HepG2 (cell line): ENCODE data around the gene KHNYN. TPM values are rescaled to one million over a fixed set of nuclear protein-coding genes. Genes with fewer than 3 reads are reported as not detected.
A peak's percentile ranks its signal among the peaks of the same experiment; 100 is the strongest.

Experiments used
- ARNT ChIP-seq: fragments of 450-650 bp; IDR thresholded peaks from 2 replicates; pipeline ENCODE4 v1.6.1; 2017
- HMGA1 ChIP-seq: sonication (generic); formaldehyde crosslinking; conservative IDR thresholded peaks from 2 replicates; pipeline ENCODE4 v1.4.0; 2020; ENCODE audit warnings: missing genetic modification reagents
- HNRNPH1 ChIP-seq: fragments of 200-400 bp; formaldehyde crosslinking; optimal IDR thresholded peaks from 2 replicates; pipeline ENCODE3; 2017; ENCODE audit warnings: mild to moderate bottlenecking, low read depth, low read length
- JARID2 ChIP-seq: sonication (generic); formaldehyde crosslinking; IDR thresholded peaks from 2 replicates; pipeline ENCODE4 v1.8.1; 2023; ENCODE audit warnings: missing genetic modification reagents, inconsistent platforms; ENCODE audit not compliant: insufficient replicate concordance
- KDM4B ChIP-seq: sonication (generic); formaldehyde crosslinking; IDR thresholded peaks from 2 replicates; pipeline ENCODE4 v1.4.0; 2020; ENCODE audit warnings: missing genetic modification reagents
- KLF16 ChIP-seq, 2 experiments: sonication (generic) in 1 of 2; formaldehyde crosslinking in 1 of 2; IDR thresholded peaks; 2 replicates each; pipeline versions ENCODE4 v1.6.1 to v1.8.0; 2016 to 2023; ENCODE audit warnings: missing genetic modification reagents in 2 of 2, missing compliant biosample characterization in 1 of 2
- KLF6 ChIP-seq: IDR thresholded peaks from 2 replicates; pipeline ENCODE4 v1.8.0; 2016; ENCODE audit warnings: missing biosample characterization, missing genetic modification reagents
- MIER3 ChIP-seq: IDR thresholded peaks from 2 replicates; pipeline ENCODE4 v1.6.1; 2016; ENCODE audit warnings: missing compliant biosample characterization, borderline replicate concordance
- PCBP1 ChIP-seq: fragments of 200-400 bp; formaldehyde crosslinking; IDR thresholded peaks from 2 replicates; pipeline ENCODE4 v1.6.1; 2017; ENCODE audit warnings: mild to moderate bottlenecking, low read depth, low read length, borderline replicate concordance
- SCMH1 ChIP-seq: sonication (generic); formaldehyde crosslinking; IDR thresholded peaks from 2 replicates; pipeline ENCODE4 v1.9.0; 2021; ENCODE audit warnings: missing genetic modification reagents, mild to moderate bottlenecking, borderline replicate concordance
- SOX6 ChIP-seq, 2 experiments: fragments of 450-650 bp in 1 of 2; sonication (generic) in 1 of 2; formaldehyde crosslinking in 1 of 2; IDR thresholded peaks; 2 replicates each; pipeline versions ENCODE4 v1.4.0 to v1.6.1; 2017 to 2020; ENCODE audit warnings: antibody characterized with exemption in 1 of 2, mild to moderate bottlenecking in 1 of 2, missing genetic modification reagents in 1 of 2
- TAF1 ChIP-seq: sonication (generic); formaldehyde crosslinking; IDR thresholded peaks from 2 replicates; pipeline ENCODE4 v1.4.0; 2020; ENCODE audit warnings: missing genetic modification reagents
- TCF12 ChIP-seq, 2 experiments: fragments of 450-650 bp in 1 of 2; sonication (generic) in 1 of 2; formaldehyde crosslinking in 1 of 2; IDR thresholded peaks; 2 replicates each; pipeline versions ENCODE4 v1.6.1 to v1.8.0; 2017 to 2022; ENCODE audit warnings: antibody characterized with exemption in 1 of 2, mild to moderate bottlenecking in 1 of 2, missing genetic modification reagents in 1 of 2, moderate library complexity in 1 of 2
- TFE3 ChIP-seq: IDR thresholded peaks from 2 replicates; pipeline ENCODE4 v1.6.1; 2016
- YEATS2 ChIP-seq: sonication (generic); formaldehyde crosslinking; IDR thresholded peaks from 2 replicates; pipeline ENCODE4 v1.4.0; 2020; ENCODE audit warnings: missing genetic modification reagents, borderline replicate concordance
- ZC3H4 ChIP-seq: sonication (generic); formaldehyde crosslinking; IDR thresholded peaks from 2 replicates; pipeline ENCODE4 v1.4.0; 2020; ENCODE audit warnings: missing genetic modification reagents, borderline replicate concordance
- ZNF101 ChIP-seq: sonication (generic); formaldehyde crosslinking; IDR thresholded peaks from 2 replicates; pipeline ENCODE4 v1.4.0; 2020; ENCODE audit warnings: mild to moderate bottlenecking, low read depth, missing genetic modification reagents, borderline replicate concordance
- ZNF136 ChIP-seq: sonication (generic); formaldehyde crosslinking; IDR thresholded peaks from 2 replicates; pipeline ENCODE4 v1.8.1; 2022; ENCODE audit warnings: low read depth, mild to moderate bottlenecking, moderate library complexity, missing genetic modification reagents
- ZNF143 ChIP-seq: sonication (generic); formaldehyde crosslinking; IDR thresholded peaks from 2 replicates; pipeline ENCODE4 v1.4.0; 2020; ENCODE audit warnings: missing genetic modification reagents
- ZNF235 ChIP-seq: sonication (generic); formaldehyde crosslinking; IDR thresholded peaks from 2 replicates; pipeline ENCODE4 v1.8.1; 2023; ENCODE audit warnings: mild to moderate bottlenecking, missing genetic modification reagents, borderline replicate concordance
- ZNF292 ChIP-seq: sonication (generic); formaldehyde crosslinking; IDR thresholded peaks from 2 replicates; pipeline ENCODE4 v1.8.1; 2022; ENCODE audit warnings: mild to moderate bottlenecking, low read depth, missing genetic modification reagents, borderline replicate concordance
- ZNF562 ChIP-seq: sonication (generic); formaldehyde crosslinking; IDR thresholded peaks from 2 replicates; pipeline ENCODE4 v1.8.0; 2022; ENCODE audit warnings: missing genetic modification reagents, borderline replicate concordance
- ZNF639 ChIP-seq: conservative IDR thresholded peaks from 2 replicates; pipeline ENCODE4 v1.6.1; 2018; ENCODE audit warnings: missing genetic modification reagents
- ZNF879 ChIP-seq: sonication (generic); formaldehyde crosslinking; IDR thresholded peaks from 2 replicates; pipeline ENCODE4 v1.8.1; 2023; ENCODE audit warnings: missing genetic modification reagents
- ZUFSP ChIP-seq: sonication (generic); formaldehyde crosslinking; IDR thresholded peaks from 2 replicates; pipeline ENCODE4 v1.9.0; 2021; ENCODE audit warnings: missing genetic modification reagents, mild to moderate bottlenecking, borderline replicate concordance
- polyA plus RNA-seq, 8 experiments: library from polyadenylated mRNA; depleted of rRNA in 3 of 8; stranded (reverse) in 7 of 8; unstranded in 1 of 8; fragments of >200 nt; fragmentation: Illumina TruSeq in 4 of 8; extraction: Trizol in 4 of 8; gene quantifications; 2 replicates each; pipeline versions ENCODE4 v1.2.1 to v1.2.3, GENCODE V29; 2011 to 2016; ENCODE audit warnings: low read depth in 4 of 8, missing spikeins in 1 of 8, mixed read lengths in 1 of 8; ENCODE audit not compliant: insufficient read depth in 1 of 8
- total RNA-seq, 5 experiments: library from RNA; depleted of rRNA; stranded (reverse); fragments of >200 nt; fragmentation: Illumina TruSeq; extraction: Trizol; gene quantifications; 2 replicates each; pipeline ENCODE4 v1.2.3, GENCODE V29; 2016; ENCODE audit warnings: low read depth in 1 of 5

Gene KHNYN
- total and polyA plus RNA-seq, 2 of the 13 experiments (the other 11 are each of a cell fraction or from before 2014, with no cell fraction given), result 52.8 to 75.7 TPM

- TF ChIP-seq YEATS2 (CRISPR knock-in tag), result peak; percentile 63; the same call in 1 of the 2 replicates
- TF ChIP-seq TCF12 (IDR thresholded peaks at IDR 0.05), result no peak
- TF ChIP-seq TCF12 (CRISPR knock-in tag; IDR thresholded peaks at IDR 0.05), result no peak
- peak; percentile 92; the same call in 1 of the 2 replicates for TF ChIP-seq KDM4B (CRISPR knock-in tag)
- no peak for TF ChIP-seq SCMH1 (CRISPR knock-in tag)
- TF ChIP-seq SOX6 (IDR thresholded peaks at IDR 0.05), result no peak
- peak; percentile 49 for TF ChIP-seq SOX6 (CRISPR knock-in tag; IDR thresholded peaks at IDR 0.05)
- peak; percentile 82; the same call in 1 of the 2 replicates for TF ChIP-seq ZC3H4 (CRISPR knock-in tag)
- no peak for TF ChIP-seq ZUFSP
- TF ChIP-seq HMGA1, result no peak
- TF ChIP-seq MIER3 (CRISPR knock-in tag), result peak; percentile 70; the same call in 1 of the 2 replicates
- TF ChIP-seq TFE3 (CRISPR knock-in tag), result no peak
- TF ChIP-seq KLF16 (CRISPR knock-in tag; IDR thresholded peaks at IDR 0.05), result peak in 1 of 2 experiments; percentile 72; a peak in 1 of 4 replicates
- TF ChIP-seq ZNF639 (CRISPR knock-in tag), result 0 out of 2 replicates have a peak, but pooled peaks have one; percentile 41
- peak; percentile 53; the same call in 1 of the 2 replicates for TF ChIP-seq ZNF143 (CRISPR knock-in tag)
- TF ChIP-seq HNRNPH1, result no peak
- TF ChIP-seq ZNF292 (CRISPR knock-in tag), result peak; percentile 80; the same call in 1 of the 2 replicates
- TF ChIP-seq ZNF235 (CRISPR knock-in tag), result no peak
- no peak; the same call in 1 of the 2 replicates for TF ChIP-seq KLF6 (CRISPR knock-in tag)
- no peak for TF ChIP-seq ZNF101 (CRISPR knock-in tag)
- TF ChIP-seq PCBP1, result peak; percentile 68; the same call in 1 of the 2 replicates
- TF ChIP-seq ARNT, result no peak
- TF ChIP-seq TAF1 (CRISPR knock-in tag), result no peak
- TF ChIP-seq ZNF136, result no peak
- TF ChIP-seq JARID2 (CRISPR knock-in tag), result no peak
- no peak for TF ChIP-seq ZNF879 (CRISPR knock-in tag)
- TF ChIP-seq ZNF562, result no peak
Observed at GRCh38 chr14:24431569-24432258, 2.0 kb downstream of the KHNYN start (continued).
